Adrenal gland (tissue), 12 donors: ENCODE results near the gene CD163L1. TPM values are rescaled to one million over a fixed set of nuclear protein-coding genes. Genes with fewer than 3 reads are reported as not detected.
"Not testable (repeated sequence)": the region's sequence is repeated elsewhere in the genome, so short reads cannot be mapped to it uniquely, and the experiment has no call there.

Source experiments
- DNase-seq, 7 donors: peaks; one replicate each; pipeline ENCODE4 v3.0.0-alpha.2; 2019 to 2020
- H3K27ac ChIP-seq, 5 donors: fragments of 200-600 bp; sonication (generic) in 4 of 5; 1 replicate in 3 of 5; 2 replicates in 2 of 5; pipeline versions ENCODE4 v1.5.1 to v1.8.0; 2016 to 2020; ENCODE audit warnings: mild to moderate bottlenecking in 1 of 5
- H3K27me3 ChIP-seq: fragments of 200-600 bp; 2 replicates; pipeline ENCODE4 v1.8.0; 2021
- H3K36me3 ChIP-seq, 2 donors: fragments of 200-600 bp; replicated peaks in 1 of 2; 1 replicate in 1 of 2; 2 replicates in 1 of 2; pipeline versions ENCODE4 v1.5.1 to v1.8.0; 2018 to 2022
- H3K4me1 ChIP-seq, 2 donors: fragments of 200-600 bp; replicated peaks in 1 of 2; 1 replicate in 1 of 2; 2 replicates in 1 of 2; pipeline versions ENCODE4 v1.5.1 to v1.8.0; 2018 to 2021
- H3K4me3 ChIP-seq, 4 donors: fragments of 200-600 bp; sonication (generic) in 3 of 4; one replicate each; pipeline ENCODE4 v1.5.1; 2016 to 2018
- H3K9me3 ChIP-seq, 3 donors: fragments of 200-600 bp; sonication (generic) in 1 of 3; replicated peaks in 1 of 3; 1 replicate in 2 of 3; 2 replicates in 1 of 3; pipeline versions ENCODE4 v1.5.1 to v1.8.0; 2016 to 2021
- POLR2A ChIP-seq, 2 donors: fragments of 450-650 bp; IDR thresholded peaks; one replicate each; pipeline ENCODE4 v1.6.1; 2017; ENCODE audit warnings: antibody characterized with exemption in 2 of 2, mild to moderate bottlenecking in 2 of 2, moderate library complexity in 1 of 2
- WGBS, 4 donors: extraction: QIAGEN DNeasy Blood & Tissue Kit in 2 of 4; methylation state at CpG; one replicate each; pipeline versions ENCODE4 v1.1.5 to v1.1.7; 2013 to 2017; 5-methylcytosine and 5-hydroxymethylcytosine counted together
- intact Hi-C, 2 donors: fragments of 100-400 bp; cut with DNase I; formaldehyde crosslinking; loops; one replicate each; pipeline versions ENCODE4 v1.14.1 to v1.15.0; 2022 to 2023
- polyA plus RNA-seq, 3 donors: library from polyadenylated mRNA; stranded (reverse); fragments of 200-250 nt in 2 of 3; fragments of 350-450 nt in 1 of 3; fragmentation: Illumina TruSeq in 1 of 3; extraction: RNeasy Lipid Tissue Mini Kit (QIAGEN cat#74804) in 1 of 3; gene quantifications; one replicate each; pipeline ENCODE4 v1.2.3, GENCODE V29; 2013 to 2014
- total RNA-seq, 9 donors: library from RNA; depleted of rRNA in 4 of 9; stranded (reverse); fragments of >200 nt in 4 of 9; fragments of 120-200 nt in 1 of 9; fragmentation: NEBNext Ultra II Directional in 1 of 9; extraction: Animal tissue kit (Norgen Biotek cat#: 25700) in 1 of 9; gene quantifications; one replicate each; pipeline versions ENCODE4 v1.1.0 to v1.2.4, GENCODE V29; 2013 to 2023
- TF ChIP-seq, protein P1 (sequence below), 6 experiments: fragments of 450-650 bp in 4 of 6; fragments of 200-600 bp in 2 of 6; sonication (generic) in 1 of 6; IDR thresholded peaks; 1 replicate in 5 of 6; 2 replicates in 1 of 6; pipeline versions ENCODE4 v1.5.1 to v1.8.0; 2016 to 2021; ENCODE audit warnings: antibody characterized with exemption in 6 of 6, mild to moderate bottlenecking in 2 of 6, moderate library complexity in 1 of 6
- donor health status: healthy with polysubstance abuse.
- donor health status: Bipolar disorder and iron deficiency.
- donor health status: DM: yes; HTN: yes; CAD: no.
- donor health status: DM: no; HTN: no; CAD: no.
- donor health status: DM: no; HTN: no; CAD: no.
- donor health status: DM: yes; HTN: yes; CAD: no.

The CD163L1 gene
- total and polyA plus RNA-seq, 12 donors = 1.1 to 8.9 (median 4.0) TPM

DNA sequence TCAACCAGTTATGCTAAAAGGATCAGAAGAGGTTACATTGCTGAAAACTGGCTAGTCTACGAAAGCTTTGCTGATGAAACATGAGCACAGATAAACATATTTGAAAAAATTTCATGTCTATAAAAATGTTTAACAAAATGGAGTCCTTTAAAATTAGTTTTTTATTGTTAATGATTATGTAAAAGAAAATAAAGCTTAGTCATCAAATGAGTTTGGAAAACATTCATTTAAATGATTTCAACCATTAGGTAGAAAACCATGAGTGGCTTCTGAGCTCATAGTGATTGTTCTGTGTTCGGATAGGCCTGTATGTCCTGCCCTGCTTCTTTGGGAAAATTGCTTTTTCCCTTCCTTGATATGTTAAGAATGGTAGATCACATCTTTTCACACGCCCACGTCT, 584 bp upstream of the CD163L1 start:
- H3K27me3 ChIP-seq = peaks cover 12% of the 10 kb centered on the region
- intact Hi-C loops = no loop called here
- no peak for DNase-seq

DNA sequence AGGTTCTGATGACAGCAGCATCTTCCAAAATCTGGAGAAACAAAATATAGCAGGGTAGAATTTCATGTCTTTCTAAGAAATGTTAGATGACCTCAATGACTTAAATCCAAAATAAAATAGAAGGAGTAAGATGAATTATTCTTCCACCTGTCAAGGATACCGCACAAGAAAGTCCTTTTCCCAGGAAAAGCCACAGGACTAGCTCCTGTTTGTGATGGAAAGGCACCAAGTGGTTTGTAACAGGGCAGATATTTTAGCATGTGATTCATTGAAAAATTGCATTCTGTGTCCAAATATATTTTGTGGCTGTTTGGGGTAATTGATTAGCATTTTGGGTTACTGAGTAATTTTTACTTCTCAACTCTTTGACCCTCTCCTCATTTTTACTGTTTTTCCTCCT, 2.7 kb downstream of the CD163L1 start:
- intact Hi-C loops = no loop called here
- H3K27me3 ChIP-seq = peaks cover 12% of the 10 kb centered on the region
- H3K4me1 ChIP-seq = no peaks in the 10 kb centered on the region
- no peaks in the 10 kb centered on the region for H3K36me3 ChIP-seq
- TF ChIP-seq, protein P1, sequence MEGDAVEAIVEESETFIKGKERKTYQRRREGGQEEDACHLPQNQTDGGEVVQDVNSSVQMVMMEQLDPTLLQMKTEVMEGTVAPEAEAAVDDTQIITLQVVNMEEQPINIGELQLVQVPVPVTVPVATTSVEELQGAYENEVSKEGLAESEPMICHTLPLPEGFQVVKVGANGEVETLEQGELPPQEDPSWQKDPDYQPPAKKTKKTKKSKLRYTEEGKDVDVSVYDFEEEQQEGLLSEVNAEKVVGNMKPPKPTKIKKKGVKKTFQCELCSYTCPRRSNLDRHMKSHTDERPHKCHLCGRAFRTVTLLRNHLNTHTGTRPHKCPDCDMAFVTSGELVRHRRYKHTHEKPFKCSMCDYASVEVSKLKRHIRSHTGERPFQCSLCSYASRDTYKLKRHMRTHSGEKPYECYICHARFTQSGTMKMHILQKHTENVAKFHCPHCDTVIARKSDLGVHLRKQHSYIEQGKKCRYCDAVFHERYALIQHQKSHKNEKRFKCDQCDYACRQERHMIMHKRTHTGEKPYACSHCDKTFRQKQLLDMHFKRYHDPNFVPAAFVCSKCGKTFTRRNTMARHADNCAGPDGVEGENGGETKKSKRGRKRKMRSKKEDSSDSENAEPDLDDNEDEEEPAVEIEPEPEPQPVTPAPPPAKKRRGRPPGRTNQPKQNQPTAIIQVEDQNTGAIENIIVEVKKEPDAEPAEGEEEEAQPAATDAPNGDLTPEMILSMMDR (IDR thresholded peaks at IDR 0.05) = no peak
- TF ChIP-seq POLR2A (IDR thresholded peaks at IDR 0.05) = no peak
- DNase-seq = no peak
- 70 to 91% (median 82%) methylated on average over 1 of the region's 1 CpG for WGBS, 4 donors
- no peak overlapping the region for H3K4me3 ChIP-seq
- no peaks in the 10 kb centered on the region for H3K9me3 ChIP-seq
- no peak overlapping the region for H3K27ac ChIP-seq

More for the DNA sequence above, 584 bp upstream of the CD163L1 start:
- WGBS, 4 donors = 65 to 75% (median 71%) methylated on average over 4 of the region's 4 CpGs
- no peaks in the 10 kb centered on the region for H3K36me3 ChIP-seq
- no peak overlapping the region for H3K27ac ChIP-seq
- TF ChIP-seq POLR2A (IDR thresholded peaks at IDR 0.05) = no peak
- TF ChIP-seq, protein P1 (IDR thresholded peaks at IDR 0.05) = no peak
- no peaks in the 10 kb centered on the region for H3K4me1 ChIP-seq
- no peaks in the 10 kb centered on the region for H3K9me3 ChIP-seq
- H3K4me3 ChIP-seq = no peak overlapping the region

DNA sequence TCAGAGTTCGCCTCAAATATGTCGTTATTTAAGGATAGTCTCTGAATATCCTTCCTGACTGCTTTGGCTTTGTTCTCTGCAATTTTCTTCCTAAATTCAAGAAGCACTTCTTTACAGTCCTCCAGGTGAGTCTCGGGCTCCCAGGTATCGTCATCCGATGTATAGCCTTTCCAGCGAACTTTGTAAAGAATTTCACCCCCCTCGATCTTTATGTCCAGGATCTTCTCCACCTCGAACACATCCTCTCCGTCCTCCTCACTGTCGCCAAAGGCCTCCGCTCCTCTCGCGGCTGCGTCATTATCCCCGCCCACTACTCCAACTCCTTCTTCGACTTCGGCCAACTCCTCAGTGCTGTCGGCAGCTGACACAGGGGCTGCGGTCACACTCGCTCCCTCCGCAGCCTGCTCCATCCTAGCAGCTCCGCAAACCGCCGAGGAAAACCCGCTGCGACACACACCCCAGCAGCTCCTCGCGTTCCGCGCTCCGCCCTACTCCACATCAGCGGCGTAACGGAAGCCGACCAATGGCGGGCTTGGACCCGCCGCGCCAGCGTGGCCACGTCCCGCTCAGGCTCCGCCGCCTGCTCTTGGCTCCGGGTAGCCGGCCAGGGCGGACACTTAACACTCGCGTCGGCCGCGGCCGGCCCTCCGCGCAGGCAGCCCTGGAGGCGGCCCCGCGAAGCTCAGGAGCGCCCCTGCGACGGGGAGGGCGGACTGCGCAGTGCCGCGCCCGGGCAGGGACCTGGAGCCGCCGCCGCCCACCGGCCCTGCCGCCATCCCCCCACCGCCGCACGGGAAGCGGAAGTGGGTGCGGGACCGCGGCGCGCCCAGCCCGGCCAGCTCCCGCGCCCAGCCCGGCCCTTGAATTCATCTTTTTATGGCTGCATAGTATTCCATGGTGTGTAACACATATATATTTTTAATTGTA, 4.1 kb downstream of the CD163L1 start:
- no peaks in the 10 kb centered on the region for H3K36me3 ChIP-seq
- peak overlapping the region in 1 of 4 donors; percentile 45 for H3K4me3 ChIP-seq
- intact Hi-C loops = no loop called here
- peak in 6 of 7 donors; percentile 15 to 43 (median 20) for DNase-seq
- H3K9me3 ChIP-seq = no peaks in the 10 kb centered on the region
- peak overlapping the region in 1 of 5 donors; percentile 49 for H3K27ac ChIP-seq
- TF ChIP-seq, protein P1 (IDR thresholded peaks at IDR 0.05) = no peak
- no peak for TF ChIP-seq POLR2A (IDR thresholded peaks at IDR 0.05)
- WGBS, 4 donors = 14 to 23% (median 15%) methylated on average over 43 to 84 of the region's 84 CpGs
- peaks cover 12% of the 10 kb centered on the region for H3K27me3 ChIP-seq
- H3K4me1 ChIP-seq = no peaks in the 10 kb centered on the region

DNA sequence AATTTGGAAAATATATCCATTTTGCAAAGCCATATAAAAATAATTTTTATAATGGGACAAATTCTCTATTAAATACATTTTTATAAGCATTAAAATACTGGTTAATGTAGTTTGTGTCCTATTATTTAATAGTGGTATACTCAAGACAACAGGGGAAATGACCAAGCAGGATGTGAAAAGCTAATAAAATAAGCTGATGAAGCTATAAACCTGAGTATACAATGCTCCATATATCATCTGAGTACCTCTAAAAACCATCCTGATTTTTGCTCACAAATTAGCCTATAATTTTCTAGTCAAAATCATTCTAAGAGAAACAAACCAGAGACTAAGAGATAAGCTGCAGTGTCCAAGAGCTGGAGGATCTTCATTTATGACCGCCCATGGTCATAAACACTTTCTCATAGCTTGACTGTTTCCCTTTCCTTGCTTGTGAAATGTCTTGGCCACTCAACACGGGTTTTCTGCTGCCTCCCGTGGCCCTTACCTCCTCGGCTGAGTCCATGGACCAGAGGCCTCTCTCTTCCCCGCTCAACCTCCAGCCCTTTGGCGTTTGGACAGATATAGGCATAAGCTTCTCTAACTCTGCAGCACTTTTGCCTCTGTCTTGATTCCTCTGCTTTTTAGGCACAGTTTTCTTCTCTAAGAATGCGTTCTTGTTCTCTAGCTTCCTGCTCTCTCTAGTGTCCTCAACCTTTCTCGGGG, 5.5 kb downstream of the CD163L1 start:
- intact Hi-C loops, DNase-seq, H3K4me3 ChIP-seq, H3K36me3 ChIP-seq, H3K9me3 ChIP-seq, H3K4me1 ChIP-seq, H3K27ac ChIP-seq: not testable (repeated sequence)
- 85 to 87% (median 85%) methylated on average over 8 of the region's 8 CpGs for WGBS, 4 donors
- peaks cover 12% of the 10 kb centered on the region for H3K27me3 ChIP-seq

DNA sequence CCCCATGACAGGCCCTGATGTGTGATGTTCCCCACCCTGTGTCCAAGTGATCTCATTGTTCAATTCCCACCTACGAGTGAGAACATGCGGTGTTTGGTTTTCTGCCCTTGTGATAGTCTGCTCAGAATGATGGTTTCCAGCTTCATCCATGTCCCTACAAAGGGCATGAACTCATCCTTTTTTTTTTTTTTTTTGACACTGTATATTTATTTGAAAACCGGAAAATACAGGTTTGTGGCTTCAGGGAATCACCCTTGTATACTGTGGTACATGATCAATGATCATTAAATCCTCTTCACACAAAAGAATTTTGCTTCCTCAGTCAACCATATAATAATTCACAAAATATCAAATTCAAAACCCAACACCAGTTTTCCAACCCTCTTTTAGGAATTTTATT, 6.5 kb downstream of the CD163L1 start:
- intact Hi-C loops, H3K9me3 ChIP-seq, H3K4me3 ChIP-seq, DNase-seq, H3K4me1 ChIP-seq, H3K36me3 ChIP-seq, H3K27ac ChIP-seq: not testable (repeated sequence)
- 79 to 89% (median 83%) methylated on average over 3 of the region's 3 CpGs for WGBS, 4 donors
- H3K27me3 ChIP-seq = peaks cover 12% of the 10 kb centered on the region
